Hepatocyte (in vitro differentiated cells): ENCODE results near the gene MRI1. TPM values are rescaled to one million over a fixed set of nuclear protein-coding genes. Genes with fewer than 3 reads are reported as not detected.

Source experiments
- DNase-seq: peaks from one replicate; pipeline ENCODE4 v3.0.0-alpha.2; 2016; ENCODE audit warnings: low spot score
- H2AFZ ChIP-seq: fragments of 200-600 bp; sonication (generic); 2 replicates; pipeline ENCODE4 v1.6.0; 2016; ENCODE audit warnings: antibody characterized with exemption, mild to moderate bottlenecking
- H3K27ac ChIP-seq: fragments of 200-600 bp; sonication (generic); 2 replicates; pipeline ENCODE4 v1.5.1; 2016; ENCODE audit warnings: mild to moderate bottlenecking
- H3K27me3 ChIP-seq: fragments of 200-600 bp; sonication (generic); 2 replicates; pipeline ENCODE4 v1.6.1; 2016
- H3K36me3 ChIP-seq: fragments of 200-600 bp; sonication (generic); replicated peaks from 2 replicates; pipeline ENCODE4 v1.5.1; 2016; ENCODE audit warnings: low read depth; ENCODE audit not compliant: insufficient read depth
- H3K4me1 ChIP-seq: fragments of 200-600 bp; sonication (generic); 2 replicates; pipeline ENCODE4 v1.5.1; 2016; ENCODE audit warnings: mild to moderate bottlenecking, moderate library complexity; ENCODE audit not compliant: insufficient read depth
- H3K4me2 ChIP-seq: fragments of 200-600 bp; sonication (generic); 2 replicates; pipeline ENCODE4 v1.6.0; 2016
- H3K4me3 ChIP-seq: fragments of 200-600 bp; sonication (generic); 2 replicates; pipeline ENCODE4 v1.5.1; 2016; ENCODE audit warnings: mild to moderate bottlenecking
- H3K79me2 ChIP-seq: fragments of 200-600 bp; sonication (generic); 2 replicates; pipeline ENCODE4 v1.6.0; 2017; ENCODE audit warnings: mild to moderate bottlenecking
- H3K9me2 ChIP-seq: fragments of 200-600 bp; sonication (generic); replicated peaks from 2 replicates; pipeline ENCODE4 v1.6.0; 2017; ENCODE audit warnings: mild to moderate bottlenecking; ENCODE audit not compliant: insufficient read depth
- H3K9me3 ChIP-seq: fragments of 200-600 bp; sonication (generic); 2 replicates; pipeline ENCODE4 v1.5.1; 2016; ENCODE audit warnings: low read depth, mild to moderate bottlenecking
- H4K20me1 ChIP-seq: fragments of 200-600 bp; sonication (generic); 2 replicates; pipeline ENCODE4 v1.6.0; 2016; ENCODE audit warnings: mild to moderate bottlenecking; ENCODE audit not compliant: insufficient read depth, poor library complexity, severe bottlenecking
- EZH2 ChIP-seq: fragments of 200-600 bp; sonication (generic); IDR thresholded peaks from 2 replicates; pipeline ENCODE4 v1.6.1; 2016; ENCODE audit warnings: antibody characterized with exemption, mild to moderate bottlenecking, borderline replicate concordance
- EZH2phosphoT487 ChIP-seq: fragments of 200-600 bp; sonication (generic); IDR thresholded peaks from one replicate; pipeline ENCODE4 v1.6.1; 2018; ENCODE audit warnings: antibody characterized with exemption, mild to moderate bottlenecking, low read depth, moderate library complexity; ENCODE audit not compliant: unreplicated experiment, severe bottlenecking
- WGBS: methylation state at CpG from one replicate; pipeline ENCODE4 v1.1.6; 2016; ENCODE audit warnings: low lambda C conversion rate; ENCODE audit errors: missing lambda C conversion rate; 5-methylcytosine and 5-hydroxymethylcytosine counted together
- polyA plus RNA-seq: library from polyadenylated mRNA; unstranded; fragments of >200 nt; fragmentation: Nextera tagmentation; extraction: Ambion mirVana; gene quantifications from 2 replicates; pipeline ENCODE4 v1.2.1, GENCODE V29; 2016
- total RNA-seq: library from RNA; depleted of rRNA; stranded (reverse); fragments of >200 nt; gene quantifications from 2 replicates; pipeline ENCODE4 v1.2.3, GENCODE V29; 2014
- TF ChIP-seq, protein P1 (sequence below): fragments of 200-600 bp; sonication (generic); IDR thresholded peaks from 2 replicates; pipeline ENCODE4 v1.5.1; 2016; ENCODE audit warnings: antibody characterized with exemption, mild to moderate bottlenecking; ENCODE audit not compliant: poor library complexity

The MRI1 gene
- total and polyA plus RNA-seq, 2 experiments from 2014 or later, result 18.5 to 21.9 TPM

DNA sequence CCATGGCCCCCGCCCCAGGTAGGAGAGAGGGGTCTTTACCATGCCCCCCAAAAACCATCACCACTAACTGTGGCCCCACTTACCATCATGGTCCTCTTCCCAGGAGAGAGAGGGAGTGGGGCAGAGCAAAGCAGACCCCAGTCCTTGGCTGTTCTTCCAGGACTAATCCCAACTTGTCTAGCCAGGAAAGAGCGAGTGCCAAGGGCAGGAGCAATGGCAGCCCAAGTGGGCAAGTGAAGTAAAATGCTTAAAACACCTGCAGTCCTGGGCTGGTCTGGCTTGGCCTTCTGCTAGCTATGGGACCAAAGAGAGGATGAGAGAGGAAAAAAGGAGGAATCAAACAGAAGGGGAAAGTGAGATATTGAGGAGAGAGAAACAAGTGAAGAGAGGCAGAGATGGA is 48.8 kb downstream of the MRI1 start:
- H3K36me3 ChIP-seq, result no peaks in the 10 kb centered on the region

DNA sequence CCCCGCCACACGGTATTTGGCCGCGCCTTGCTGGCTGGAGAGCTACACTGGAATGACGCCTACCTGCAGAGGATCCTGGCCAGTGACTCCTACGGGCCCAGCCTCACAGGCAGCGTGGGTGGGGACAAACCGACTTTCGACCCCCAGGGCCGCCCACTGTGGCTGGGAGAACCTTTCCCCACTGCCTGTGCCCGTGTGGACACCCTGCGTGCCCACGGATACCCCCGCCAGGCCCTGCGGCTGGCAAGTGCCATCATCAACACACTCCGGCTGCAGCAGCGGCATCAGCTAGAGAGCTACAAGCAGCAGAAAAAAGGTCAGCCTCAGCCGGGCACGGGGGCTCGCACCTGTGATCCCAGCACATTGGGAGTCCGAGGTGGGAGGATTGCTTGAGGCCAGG is 50.2 kb downstream of the MRI1 start:
- 97% methylated on average over 21 of the region's 21 CpGs for WGBS
- no peak for DNase-seq
- Histone ChIP-seq H2AFZ (no peak overlapping the region), H3K9me3 (no peaks in the 10 kb centered on the region), H3K27ac (no peak overlapping the region), H3K36me3 (no peaks in the 10 kb centered on the region), H4K20me1 (no peaks in the 10 kb centered on the region), H3K9me2 (no peaks in the 10 kb centered on the region), H3K4me2 (no peak overlapping the region), H3K27me3 (no peaks in the 10 kb centered on the region), H3K4me1 (no peaks in the 10 kb centered on the region), H3K79me2 (no peaks in the 10 kb centered on the region), H3K4me3 (no peak overlapping the region)
- TF ChIP-seq, protein P1, sequence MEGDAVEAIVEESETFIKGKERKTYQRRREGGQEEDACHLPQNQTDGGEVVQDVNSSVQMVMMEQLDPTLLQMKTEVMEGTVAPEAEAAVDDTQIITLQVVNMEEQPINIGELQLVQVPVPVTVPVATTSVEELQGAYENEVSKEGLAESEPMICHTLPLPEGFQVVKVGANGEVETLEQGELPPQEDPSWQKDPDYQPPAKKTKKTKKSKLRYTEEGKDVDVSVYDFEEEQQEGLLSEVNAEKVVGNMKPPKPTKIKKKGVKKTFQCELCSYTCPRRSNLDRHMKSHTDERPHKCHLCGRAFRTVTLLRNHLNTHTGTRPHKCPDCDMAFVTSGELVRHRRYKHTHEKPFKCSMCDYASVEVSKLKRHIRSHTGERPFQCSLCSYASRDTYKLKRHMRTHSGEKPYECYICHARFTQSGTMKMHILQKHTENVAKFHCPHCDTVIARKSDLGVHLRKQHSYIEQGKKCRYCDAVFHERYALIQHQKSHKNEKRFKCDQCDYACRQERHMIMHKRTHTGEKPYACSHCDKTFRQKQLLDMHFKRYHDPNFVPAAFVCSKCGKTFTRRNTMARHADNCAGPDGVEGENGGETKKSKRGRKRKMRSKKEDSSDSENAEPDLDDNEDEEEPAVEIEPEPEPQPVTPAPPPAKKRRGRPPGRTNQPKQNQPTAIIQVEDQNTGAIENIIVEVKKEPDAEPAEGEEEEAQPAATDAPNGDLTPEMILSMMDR, result no peak
- TF ChIP-seq EZH2, result no peak
- TF ChIP-seq EZH2phosphoT487, result no peak

More for the DNA sequence above, 48.8 kb downstream of the MRI1 start:
- DNase-seq, result no peak
- Histone ChIP-seq H3K4me1 (no peaks in the 10 kb centered on the region), H3K9me3 (no peaks in the 10 kb centered on the region), H4K20me1 (no peaks in the 10 kb centered on the region), H2AFZ (no peak overlapping the region), H3K4me2 (no peak overlapping the region), H3K9me2 (no peaks in the 10 kb centered on the region), H3K4me3 (no peak overlapping the region), H3K27me3 (no peaks in the 10 kb centered on the region), H3K27ac (no peak overlapping the region), H3K79me2 (no peaks in the 10 kb centered on the region)
- no peak for TF ChIP-seq EZH2
- TF ChIP-seq, protein P1, result no peak
- TF ChIP-seq EZH2phosphoT487, result no peak
- WGBS, result 100% methylated on average over 2 of the region's 2 CpGs

DNA sequence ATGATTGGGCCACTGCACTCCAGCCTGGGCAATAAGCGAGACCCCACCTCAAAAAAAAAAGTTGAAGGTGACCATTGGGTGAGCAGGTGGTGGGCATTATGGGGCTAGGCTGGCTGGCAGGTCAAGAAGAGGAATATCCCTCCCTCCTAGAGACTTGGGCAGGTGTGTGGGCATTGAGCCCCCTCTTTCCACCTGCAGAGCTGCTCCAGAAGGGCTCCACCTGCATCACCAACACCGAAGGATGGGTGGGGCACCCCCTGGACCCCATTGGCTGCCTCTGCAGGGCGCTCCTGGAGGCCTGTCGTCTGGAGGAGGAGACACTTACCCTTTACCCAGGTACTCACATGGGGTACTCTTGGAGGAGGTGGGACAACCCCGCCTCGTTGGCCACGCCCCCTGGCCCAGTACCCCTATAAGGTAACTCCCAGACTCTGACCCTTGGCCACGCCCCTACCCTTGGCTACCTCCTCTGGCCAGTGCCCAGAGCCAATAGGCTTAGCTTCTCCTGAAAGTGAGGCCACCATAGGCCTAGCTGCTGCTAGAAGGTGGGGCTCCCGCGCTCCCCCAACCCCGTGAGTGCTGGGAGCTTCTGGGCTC is 52.8 kb downstream of the MRI1 start:
- WGBS, result 65% methylated on average over 11 of the region's 11 CpGs
- TF ChIP-seq, protein P1, result no peak
- no peak for TF ChIP-seq EZH2phosphoT487
- no peak for TF ChIP-seq EZH2
- Histone ChIP-seq H3K79me2 (no peaks in the 10 kb centered on the region), H2AFZ (no peak overlapping the region), H3K9me3 (no peaks in the 10 kb centered on the region), H3K9me2 (no peaks in the 10 kb centered on the region), H3K4me1 (no peaks in the 10 kb centered on the region), H4K20me1 (no peaks in the 10 kb centered on the region), H3K4me3 (no peak overlapping the region), H3K27me3 (no peaks in the 10 kb centered on the region), H3K27ac (no peak overlapping the region), H3K4me2 (peak overlapping the region; percentile 65), H3K36me3 (no peaks in the 10 kb centered on the region)
- peak; percentile 48 for DNase-seq
